Mesenchymal stem cell (in vitro differentiated cells and primary cell): Measurements from ENCODE around the gene ELK3.
"Not testable (repeated sequence)": the region's sequence is repeated elsewhere in the genome, so short reads cannot be mapped to it uniquely, and the experiment has no call there.

ENCODE experiments used
- DNase-seq: peaks from one replicate; pipeline ENCODE4 v3.0.0-alpha.2; 2013
- H2AFZ ChIP-seq: one replicate; pipeline ENCODE4 v1.6.1; 2013; ENCODE audit warnings: low read depth, mild to moderate bottlenecking, control low read depth, inconsistent platforms, low read length, moderate library complexity
- H2AK5ac ChIP-seq: 2 replicates; pipeline ENCODE4 v1.6.1; 2013; ENCODE audit warnings: low read length, moderate library complexity, mild to moderate bottlenecking, inconsistent platforms; ENCODE audit not compliant: severe bottlenecking
- H2BK120ac ChIP-seq: one replicate; pipeline ENCODE4 v1.6.1; 2013; ENCODE audit warnings: low read depth, mild to moderate bottlenecking, inconsistent platforms, low read length, moderate library complexity
- H2BK12ac ChIP-seq, 2 experiments: one replicate each; pipeline ENCODE4 v1.6.1; 2013; ENCODE audit warnings: inconsistent platforms in 2 of 2, low read length in 2 of 2, mild to moderate bottlenecking in 2 of 2, moderate library complexity in 2 of 2, control low read depth in 1 of 2
- H2BK15ac ChIP-seq: one replicate; pipeline ENCODE4 v1.6.1; 2013; ENCODE audit warnings: mild to moderate bottlenecking, low read depth, inconsistent platforms; ENCODE audit not compliant: poor library complexity, severe bottlenecking
- H2BK5ac ChIP-seq: 2 replicates; pipeline ENCODE4 v1.6.1; 2013; ENCODE audit warnings: low read depth, mild to moderate bottlenecking, low read length, control low read depth, inconsistent platforms; ENCODE audit not compliant: poor library complexity, severe bottlenecking
- H3K14ac ChIP-seq, 2 experiments: one replicate each; pipeline ENCODE4 v1.6.1; 2013; ENCODE audit warnings: inconsistent platforms in 2 of 2, low read length in 2 of 2, control low read depth in 1 of 2, mild to moderate bottlenecking in 1 of 2, moderate library complexity in 1 of 2
- H3K18ac ChIP-seq, 2 experiments: one replicate each; pipeline ENCODE4 v1.6.1; 2013; ENCODE audit warnings: inconsistent platforms in 2 of 2, low read length in 2 of 2, control low read depth in 1 of 2, low read depth in 1 of 2, mild to moderate bottlenecking in 1 of 2
- H3K23ac ChIP-seq, 2 experiments: one replicate each; pipeline ENCODE4 v1.6.1; 2013; ENCODE audit warnings: inconsistent platforms in 2 of 2, low read length in 2 of 2, mild to moderate bottlenecking in 2 of 2, moderate library complexity in 2 of 2, control low read depth in 1 of 2
- H3K27ac ChIP-seq: 2 replicates; pipeline ENCODE4 v1.5.1; 2013; ENCODE audit warnings: mild to moderate bottlenecking, moderate library complexity, low read length, control low read depth, inconsistent platforms; ENCODE audit not compliant: poor library complexity, severe bottlenecking
- H3K27me3 ChIP-seq, 2 experiments: 2 replicates each; pipeline versions ENCODE4 v1.6.1 to v1.7.0; 2013; ENCODE audit warnings: low read length in 2 of 2, mild to moderate bottlenecking in 2 of 2, moderate library complexity in 2 of 2, control low read depth in 1 of 2, inconsistent platforms in 1 of 2; ENCODE audit not compliant: control insufficient read depth in 1 of 2, insufficient read depth in 1 of 2
- H3K36me3 ChIP-seq, 2 experiments: 2 replicates each; pipeline versions ENCODE4 v1.6.1 to v1.7.0; 2013; ENCODE audit warnings: low read length in 2 of 2, control low read depth in 1 of 2, inconsistent platforms in 1 of 2, low read depth in 1 of 2, mild to moderate bottlenecking in 1 of 2; ENCODE audit not compliant: insufficient read depth in 2 of 2, control insufficient read depth in 1 of 2
- H3K4ac ChIP-seq, 2 experiments: one replicate each; pipeline ENCODE4 v1.6.1; 2013; ENCODE audit warnings: inconsistent platforms in 2 of 2, low read length in 2 of 2, mild to moderate bottlenecking in 2 of 2, moderate library complexity in 2 of 2, control low read depth in 1 of 2, low read depth in 1 of 2
- H3K4me1 ChIP-seq: 2 replicates; pipeline ENCODE4 v1.6.1; 2013; ENCODE audit warnings: low read depth, low read length, control low read depth; ENCODE audit not compliant: control insufficient read depth, insufficient read depth
- H3K4me2 ChIP-seq: 2 replicates; pipeline ENCODE4 v1.6.1; 2013; ENCODE audit warnings: low read length, mild to moderate bottlenecking, inconsistent platforms; ENCODE audit not compliant: poor library complexity, severe bottlenecking
- H3K4me3 ChIP-seq, 2 experiments: 2 replicates each; pipeline versions ENCODE4 v1.5.1 to v1.7.0; 2013; ENCODE audit warnings: low read length in 2 of 2, mild to moderate bottlenecking in 2 of 2, control low read depth in 1 of 2, low read depth in 1 of 2; ENCODE audit not compliant: insufficient read depth in 1 of 2
- H3K79me1 ChIP-seq: replicated peaks from 2 replicates; pipeline ENCODE4 v1.6.1; 2013; ENCODE audit warnings: mild to moderate bottlenecking, control low read depth, low read length, inconsistent platforms; ENCODE audit not compliant: poor library complexity, severe bottlenecking
- H3K9ac ChIP-seq: 2 replicates; pipeline ENCODE4 v1.7.0; 2013; ENCODE audit warnings: mild to moderate bottlenecking, low read length, moderate library complexity
- H3K9me3 ChIP-seq: 2 replicates; pipeline ENCODE4 v1.7.0; 2013; ENCODE audit warnings: mild to moderate bottlenecking, low read length; ENCODE audit not compliant: control insufficient read depth
- H4K8ac ChIP-seq: one replicate; pipeline ENCODE4 v1.6.1; 2013; ENCODE audit warnings: inconsistent platforms, mild to moderate bottlenecking, low read length, moderate library complexity
- H4K91ac ChIP-seq: one replicate; pipeline ENCODE4 v1.6.1; 2013; ENCODE audit warnings: mild to moderate bottlenecking, low read length, inconsistent platforms
- WGBS: methylation state at CpG from one replicate; pipeline ENCODE4 v1.1.7; 2013; ENCODE audit warnings: mixed read lengths; 5-methylcytosine and 5-hydroxymethylcytosine counted together

The ELK3 gene

GRCh38 chr12:96311191-96311590 is 117.0 kb downstream of the ELK3 start:
- H3K18ac ChIP-seq: no peak overlapping the region
- H3K79me1 ChIP-seq: peaks cover 2% of the 10 kb centered on the region
- no peaks in the 10 kb centered on the region for H3K9me3 ChIP-seq
- no peak overlapping the region for H3K23ac ChIP-seq
- H3K9ac ChIP-seq: no peak overlapping the region
- no peak overlapping the region for H4K8ac ChIP-seq
- H3K14ac ChIP-seq: no peak overlapping the region
- no peak overlapping the region for H3K4me3 ChIP-seq
- H3K27me3 ChIP-seq: no peaks in the 10 kb centered on the region
- no CpG with 5 or more reads among the region's 1 CpG for WGBS
- no peak overlapping the region for H2BK12ac ChIP-seq
- H2BK15ac ChIP-seq: no peak overlapping the region
- H3K36me3 ChIP-seq: peaks cover 5 to 50% of the 10 kb centered on the region in 2 experiments
- peaks cover 1% of the 10 kb centered on the region for H3K4me1 ChIP-seq
- no peak overlapping the region for H2BK5ac ChIP-seq
- H2AK5ac ChIP-seq: no peak overlapping the region
- H3K4ac ChIP-seq: no peak overlapping the region
- no peak overlapping the region for H3K27ac ChIP-seq
- no peak overlapping the region for H2AFZ ChIP-seq
- no peak overlapping the region for H3K4me2 ChIP-seq
- no peak overlapping the region for H2BK120ac ChIP-seq
- no peak for DNase-seq
- H4K91ac ChIP-seq: no peak overlapping the region

- no peak overlapping the region for H2AK5ac ChIP-seq
- H3K36me3 ChIP-seq: peaks cover 0 to 39% of the 10 kb centered on the region in 2 experiments
- H3K4me2 ChIP-seq: no peak overlapping the region
- no peak overlapping the region for H3K18ac ChIP-seq
- no peak overlapping the region for H4K91ac ChIP-seq
- no peak overlapping the region for H3K4me3 ChIP-seq
- H4K8ac ChIP-seq: no peak overlapping the region
- H3K27ac ChIP-seq: no peak overlapping the region
- no peak overlapping the region for H2BK12ac ChIP-seq
- H2BK5ac ChIP-seq: no peak overlapping the region
- peaks cover 1% of the 10 kb centered on the region for H3K4me1 ChIP-seq
- H2AFZ ChIP-seq: no peak overlapping the region
- H3K9me3 ChIP-seq: no peaks in the 10 kb centered on the region
- no peak overlapping the region for H3K9ac ChIP-seq
- no peak overlapping the region for H3K14ac ChIP-seq
- no peak overlapping the region for H2BK15ac ChIP-seq
- no peak overlapping the region for H3K4ac ChIP-seq
- peaks cover 2% of the 10 kb centered on the region for H3K79me1 ChIP-seq
- no peak overlapping the region for H2BK120ac ChIP-seq
- no peak overlapping the region for H3K23ac ChIP-seq
- DNase-seq: no peak
- no peaks in the 10 kb centered on the region for H3K27me3 ChIP-seq
Observed at GRCh38 chr12:96313606-96314005, 119.4 kb downstream of the ELK3 start.

DNA sequence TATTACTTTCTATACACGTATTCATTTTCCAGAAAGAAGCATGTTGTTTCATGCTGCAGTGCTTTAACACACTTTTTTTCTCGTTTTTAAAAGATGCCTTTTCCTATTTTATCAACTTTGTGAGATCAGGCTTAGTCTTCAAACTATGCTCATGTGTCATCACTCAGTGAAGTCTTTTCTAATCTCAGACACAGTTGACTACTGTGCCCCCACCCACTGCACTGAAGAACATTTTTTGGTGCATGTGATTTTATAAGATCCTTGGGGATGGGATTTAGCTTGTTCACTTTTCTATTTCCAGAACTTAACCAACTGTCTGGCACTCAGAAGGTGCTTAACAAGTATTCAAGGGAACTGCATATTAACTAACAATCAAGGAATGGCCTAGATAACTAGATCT is 120.5 kb downstream of the ELK3 start:
- no peak overlapping the region for H2AK5ac ChIP-seq
- no peak overlapping the region for H2BK15ac ChIP-seq
- no peak overlapping the region for H3K23ac ChIP-seq
- WGBS: 94% methylated on average over 2 of the region's 2 CpGs
- no peak overlapping the region for H4K91ac ChIP-seq
- no peaks in the 10 kb centered on the region for H3K79me1 ChIP-seq
- H4K8ac ChIP-seq: no peak overlapping the region
- no peak overlapping the region for H3K27ac ChIP-seq
- DNase-seq: no peak
- no peaks in the 10 kb centered on the region for H3K27me3 ChIP-seq
- no peaks in the 10 kb centered on the region for H3K9me3 ChIP-seq
- H2BK12ac ChIP-seq: no peak overlapping the region
- H3K14ac ChIP-seq: no peak overlapping the region
- no peak overlapping the region for H2BK5ac ChIP-seq
- peaks cover 1% of the 10 kb centered on the region for H3K4me1 ChIP-seq
- H3K4me3 ChIP-seq: no peak overlapping the region
- no peak overlapping the region for H3K18ac ChIP-seq
- no peak overlapping the region for H2BK120ac ChIP-seq
- H2AFZ ChIP-seq: no peak overlapping the region
- no peak overlapping the region for H3K9ac ChIP-seq
- no peak overlapping the region for H3K4ac ChIP-seq
- H3K36me3 ChIP-seq: peaks cover 0 to 37% of the 10 kb centered on the region in 2 experiments
- no peak overlapping the region for H3K4me2 ChIP-seq

DNA sequence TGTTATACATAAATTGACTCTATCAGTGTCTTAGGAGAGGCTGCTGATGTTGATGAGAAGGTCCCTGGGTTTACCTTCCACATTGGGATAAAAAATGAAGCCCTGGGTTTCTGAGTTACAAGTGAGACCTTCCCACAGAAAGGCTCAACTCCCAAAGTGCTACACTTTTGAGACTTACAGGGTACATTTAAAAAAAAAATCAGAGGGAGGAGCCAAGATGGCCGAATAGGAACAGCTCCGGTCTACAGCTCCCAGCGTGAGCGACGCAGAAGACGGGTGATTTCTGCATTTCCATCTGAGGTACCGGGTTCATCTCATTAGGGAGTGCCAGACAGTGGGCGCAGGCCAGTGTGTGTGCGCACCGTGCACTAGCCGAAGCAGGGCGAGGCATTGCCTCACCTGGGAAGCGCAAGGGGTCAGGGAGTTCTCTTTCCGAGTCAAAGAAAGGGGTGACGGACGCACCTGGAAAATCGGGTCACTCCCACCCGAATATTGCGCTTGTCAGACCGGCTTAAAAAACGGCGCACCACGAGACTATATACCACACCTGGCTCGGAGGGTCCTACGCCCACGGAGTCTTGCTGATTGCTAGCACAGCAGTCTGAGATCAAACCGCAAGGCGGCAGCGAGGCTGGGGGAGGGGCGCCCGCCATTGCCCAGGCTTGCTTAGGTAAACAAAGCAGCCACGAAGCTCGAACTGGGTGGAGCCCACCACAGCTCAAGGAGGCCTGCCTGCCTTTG is 121.7 kb downstream of the ELK3 start:
- WGBS: 24% methylated on average over 16 of the region's 33 CpGs

More for the DNA sequence above, 121.7 kb downstream of the ELK3 start:
- not testable (repeated sequence) for H3K27ac ChIP-seq, H3K4ac ChIP-seq, H3K23ac ChIP-seq, H2AK5ac ChIP-seq, H3K9me3 ChIP-seq, H2BK12ac ChIP-seq, H3K9ac ChIP-seq, H4K8ac ChIP-seq, H3K4me1 ChIP-seq, H3K4me2 ChIP-seq, H2BK120ac ChIP-seq, H3K27me3 ChIP-seq, H2BK5ac ChIP-seq, H3K79me1 ChIP-seq, H2AFZ ChIP-seq, H3K14ac ChIP-seq, H3K4me3 ChIP-seq, H2BK15ac ChIP-seq
- peak; percentile 29 for DNase-seq
- H4K91ac ChIP-seq: peak overlapping the region; percentile 68
- H3K36me3 ChIP-seq: peaks cover 0 to 25% of the 10 kb centered on the region in 2 experiments
- peak overlapping the region in 1 of 2 experiments; percentile 52 for H3K18ac ChIP-seq
